ENCODE measurements around the gene ARHGEF10L.

The ARHGEF10L gene

GRCh38 chr1:17561561-17561985 lies 22.1 kb downstream of the ARHGEF10L start:
- Mint-ChIP-seq H3K27ac (no peak overlapping the region), H3K9me3 (no peaks in the 10 kb centered on the region), H3K36me3 (ENCODE audit: insufficient read depth) (no peaks in the 10 kb centered on the region), H3K4me3 (no peak overlapping the region), H3K4me1 (ENCODE audit: low read depth in 2 of 2) (no peaks in the 10 kb centered on the region), H3K27me3 (peaks cover 33 to 57% of the 10 kb centered on the region in 2 donors)
- no peak for ATAC-seq (replicated peaks)
- DNase-seq, result no peak

- Mint-ChIP-seq H3K27ac (no peak overlapping the region), H3K4me3 (no peak overlapping the region), H3K27me3 (peaks cover 33 to 56% of the 10 kb centered on the region in 2 donors), H3K36me3 (ENCODE audit: insufficient read depth) (no peaks in the 10 kb centered on the region), H3K4me1 (ENCODE audit: low read depth in 2 of 2) (no peaks in the 10 kb centered on the region), H3K9me3 (no peaks in the 10 kb centered on the region)
- DNase-seq (no peak), ATAC-seq (replicated peaks) (no peak)
Observed at GRCh38 chr1:17562375-17562774, 22.9 kb downstream of the ARHGEF10L start.

GRCh38 chr1:17563494-17564281 lies 24.2 kb downstream of the ARHGEF10L start:
- no peak overlapping the region for H3K27ac Mint-ChIP-seq
- no peak overlapping the region for H3K4me3 Mint-ChIP-seq
- no peak for DNase-seq
- H3K27me3 Mint-ChIP-seq, result peaks cover 26 to 56% of the 10 kb centered on the region in 2 donors
- ATAC-seq (replicated peaks), result no peak
- no peaks in the 10 kb centered on the region for H3K4me1 Mint-ChIP-seq (ENCODE audit: low read depth in 2 of 2)
- no peaks in the 10 kb centered on the region for H3K9me3 Mint-ChIP-seq
- H3K36me3 Mint-ChIP-seq (ENCODE audit: insufficient read depth), result no peaks in the 10 kb centered on the region

GRCh38 chr1:17564458-17565393 lies 25.2 kb downstream of the ARHGEF10L start:
- DNase-seq (no peak), ATAC-seq (replicated peaks) (no peak)
- Mint-ChIP-seq H3K27ac (no peak overlapping the region), H3K9me3 (no peaks in the 10 kb centered on the region), H3K4me3 (no peak overlapping the region), H3K36me3 (ENCODE audit: insufficient read depth) (no peaks in the 10 kb centered on the region), H3K27me3 (peaks cover 25 to 55% of the 10 kb centered on the region in 2 donors), H3K4me1 (ENCODE audit: low read depth in 2 of 2) (no peaks in the 10 kb centered on the region)

- no peak for DNase-seq
- no peak overlapping the region for H3K27ac Mint-ChIP-seq
- ATAC-seq (replicated peaks), result no peak
- H3K36me3 Mint-ChIP-seq (ENCODE audit: insufficient read depth), result no peaks in the 10 kb centered on the region
- H3K9me3 Mint-ChIP-seq, result no peaks in the 10 kb centered on the region
- peaks cover 34 to 61% of the 10 kb centered on the region in 2 donors for H3K27me3 Mint-ChIP-seq
- no peaks in the 10 kb centered on the region for H3K4me1 Mint-ChIP-seq (ENCODE audit: low read depth in 2 of 2)
- no peak overlapping the region for H3K4me3 Mint-ChIP-seq
Observed at GRCh38 chr1:17565461-17566252, 26.2 kb downstream of the ARHGEF10L start.

- Mint-ChIP-seq H3K36me3 (ENCODE audit: insufficient read depth) (no peaks in the 10 kb centered on the region), H3K27me3 (peaks cover 38 to 61% of the 10 kb centered on the region in 2 donors), H3K9me3 (no peaks in the 10 kb centered on the region), H3K27ac (no peak overlapping the region), H3K4me3 (no peak overlapping the region), H3K4me1 (ENCODE audit: low read depth in 2 of 2) (no peaks in the 10 kb centered on the region)
- DNase-seq (no peak), ATAC-seq (replicated peaks) (no peak)
Observed at GRCh38 chr1:17566417-17566816, 26.9 kb downstream of the ARHGEF10L start.

GRCh38 chr1:17566892-17567291 lies 27.4 kb downstream of the ARHGEF10L start:
- H3K4me1 Mint-ChIP-seq (ENCODE audit: low read depth in 2 of 2), result no peaks in the 10 kb centered on the region
- H3K27ac Mint-ChIP-seq, result no peak overlapping the region
- DNase-seq (no peak), ATAC-seq (replicated peaks) (no peak)
- no peak overlapping the region for H3K4me3 Mint-ChIP-seq
- H3K36me3 Mint-ChIP-seq (ENCODE audit: insufficient read depth), result no peaks in the 10 kb centered on the region
- no peaks in the 10 kb centered on the region for H3K9me3 Mint-ChIP-seq
- peaks cover 34 to 56% of the 10 kb centered on the region in 2 donors for H3K27me3 Mint-ChIP-seq

GRCh38 chr1:17567582-17567981 lies 28.1 kb downstream of the ARHGEF10L start:
- Mint-ChIP-seq H3K9me3 (no peaks in the 10 kb centered on the region), H3K27me3 (peaks cover 27 to 52% of the 10 kb centered on the region in 2 donors), H3K4me3 (no peak overlapping the region)

GRCh38 chr1:17568014-17568900 lies 28.8 kb downstream of the ARHGEF10L start:
- DNase-seq (no peak), ATAC-seq (replicated peaks) (no peak)
- H3K4me3 Mint-ChIP-seq, result no peak overlapping the region

More at GRCh38 chr1:17567582-17567981, 28.1 kb downstream of the ARHGEF10L start:
- DNase-seq, result no peak
- no peak overlapping the region for H3K27ac Mint-ChIP-seq
- H3K4me1 Mint-ChIP-seq (ENCODE audit: low read depth in 2 of 2), result no peaks in the 10 kb centered on the region
- ATAC-seq (replicated peaks), result no peak
- H3K36me3 Mint-ChIP-seq (ENCODE audit: insufficient read depth), result peaks cover 3% of the 10 kb centered on the region

GRCh38 chr1:17569200-17570139 lies 30.0 kb downstream of the ARHGEF10L start:
- no peaks in the 10 kb centered on the region for H3K9me3 Mint-ChIP-seq
- H3K4me3 Mint-ChIP-seq, result no peak overlapping the region
- peaks cover 3% of the 10 kb centered on the region for H3K36me3 Mint-ChIP-seq (ENCODE audit: insufficient read depth)
- H3K27me3 Mint-ChIP-seq, result peaks cover 23 to 60% of the 10 kb centered on the region in 2 donors
- H3K4me1 Mint-ChIP-seq (ENCODE audit: low read depth in 2 of 2), result no peaks in the 10 kb centered on the region
- no peak for DNase-seq
- ATAC-seq (replicated peaks), result no peak
- H3K27ac Mint-ChIP-seq, result no peak overlapping the region

More at GRCh38 chr1:17568014-17568900, 28.8 kb downstream of the ARHGEF10L start:
- Mint-ChIP-seq H3K9me3 (no peaks in the 10 kb centered on the region), H3K4me1 (ENCODE audit: low read depth in 2 of 2) (no peaks in the 10 kb centered on the region), H3K27me3 (peaks cover 23 to 52% of the 10 kb centered on the region in 2 donors), H3K27ac (no peak overlapping the region), H3K36me3 (ENCODE audit: insufficient read depth) (peaks cover 3% of the 10 kb centered on the region)

GRCh38 chr1:17570228-17570627 lies 30.7 kb downstream of the ARHGEF10L start:
- Mint-ChIP-seq H3K4me1 (ENCODE audit: low read depth in 2 of 2) (no peaks in the 10 kb centered on the region), H3K27ac (no peak overlapping the region), H3K4me3 (no peak overlapping the region), H3K36me3 (ENCODE audit: insufficient read depth) (peaks cover 3% of the 10 kb centered on the region), H3K27me3 (peaks cover 23 to 67% of the 10 kb centered on the region in 2 donors), H3K9me3 (no peaks in the 10 kb centered on the region)
- no peak for ATAC-seq (replicated peaks)
- DNase-seq, result no peak
